Pons (tissue), 1 donor: ENCODE measurements around the gene TPSG1.
"Not testable (repeated sequence)": the region's sequence is repeated elsewhere in the genome, so short reads cannot be mapped to it uniquely, and the experiment has no call there.

ENCODE experiments used
- DNase-seq: peaks from one replicate; pipeline ENCODE4 v3.0.0-alpha.2; 2016; ENCODE audit warnings: low spot score

The TPSG1 gene

DNA sequence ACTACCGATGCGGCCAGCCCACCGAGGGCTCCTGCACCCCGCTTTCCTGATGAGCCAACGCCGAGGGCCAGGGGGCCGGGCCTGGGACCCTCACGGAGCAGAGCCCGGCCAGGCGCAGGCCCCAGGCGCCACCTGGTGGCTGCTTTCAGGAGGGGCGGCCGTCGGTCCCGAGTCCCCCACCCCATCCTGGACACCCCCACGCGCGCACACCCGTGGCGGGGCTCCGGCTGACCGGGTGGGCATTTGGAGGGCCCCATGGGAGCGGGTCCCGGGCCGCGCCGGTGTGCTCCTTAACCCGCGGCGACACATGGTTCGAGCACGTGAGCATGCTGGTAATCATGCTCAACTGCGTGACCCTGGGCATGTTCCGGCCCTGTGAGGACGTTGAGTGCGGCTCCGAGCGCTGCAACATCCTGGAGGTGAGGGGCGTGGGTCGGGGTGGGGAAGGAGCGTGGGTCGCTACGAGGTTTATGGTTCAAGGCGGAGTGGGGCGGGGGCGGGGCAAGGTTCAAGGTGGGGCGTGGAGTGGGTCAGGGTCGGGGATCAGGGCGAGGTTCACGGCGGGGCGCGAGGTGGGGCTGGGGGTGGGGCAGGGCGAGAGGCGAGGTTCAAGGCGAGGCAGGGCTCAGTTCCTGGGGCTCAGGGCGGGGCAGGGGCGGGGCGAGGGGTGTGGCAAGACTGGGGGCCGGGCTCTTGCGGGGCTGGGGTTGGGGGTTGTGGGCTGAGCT is 30.2 kb downstream of the TPSG1 start:
- DNase-seq: no peak

DNA sequence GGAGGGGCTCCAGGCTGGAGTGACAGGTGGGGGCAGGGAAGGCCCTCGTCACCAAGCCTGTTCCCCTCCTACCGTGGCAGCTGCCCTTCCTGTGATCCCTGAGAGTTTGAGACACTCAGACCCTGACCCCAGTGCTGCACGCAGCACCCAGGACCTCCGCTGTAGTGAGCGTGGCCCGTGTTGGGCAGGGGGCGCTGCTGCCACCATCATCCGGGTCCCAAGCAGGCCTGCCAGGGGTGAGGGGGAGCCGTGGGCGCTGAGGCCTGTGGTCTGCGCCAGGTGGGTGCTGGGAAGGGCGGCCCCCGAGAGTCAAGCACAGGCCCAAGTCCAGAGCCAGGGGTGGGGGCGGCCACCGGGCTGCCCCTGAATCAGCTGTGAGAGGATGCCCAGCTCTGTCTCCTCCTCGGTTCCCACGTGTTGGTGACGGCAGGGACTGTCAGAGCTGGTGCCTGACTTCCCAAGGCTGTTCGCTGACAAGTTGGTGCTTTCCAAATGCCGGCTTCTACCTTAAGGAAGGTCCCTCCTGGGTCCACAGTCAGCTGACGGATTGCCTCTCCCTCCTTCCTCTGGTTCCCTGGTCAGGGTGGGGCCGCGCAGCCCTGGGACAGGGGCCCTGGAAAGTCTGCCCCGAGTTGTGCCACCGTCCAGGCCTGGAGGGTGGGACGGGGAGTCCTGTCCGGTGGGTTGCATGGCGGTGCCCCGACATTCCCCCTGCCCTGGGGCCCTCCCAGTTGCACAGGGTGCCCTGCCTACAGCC is 31.1 kb downstream of the TPSG1 start:
- no peak for DNase-seq

DNA sequence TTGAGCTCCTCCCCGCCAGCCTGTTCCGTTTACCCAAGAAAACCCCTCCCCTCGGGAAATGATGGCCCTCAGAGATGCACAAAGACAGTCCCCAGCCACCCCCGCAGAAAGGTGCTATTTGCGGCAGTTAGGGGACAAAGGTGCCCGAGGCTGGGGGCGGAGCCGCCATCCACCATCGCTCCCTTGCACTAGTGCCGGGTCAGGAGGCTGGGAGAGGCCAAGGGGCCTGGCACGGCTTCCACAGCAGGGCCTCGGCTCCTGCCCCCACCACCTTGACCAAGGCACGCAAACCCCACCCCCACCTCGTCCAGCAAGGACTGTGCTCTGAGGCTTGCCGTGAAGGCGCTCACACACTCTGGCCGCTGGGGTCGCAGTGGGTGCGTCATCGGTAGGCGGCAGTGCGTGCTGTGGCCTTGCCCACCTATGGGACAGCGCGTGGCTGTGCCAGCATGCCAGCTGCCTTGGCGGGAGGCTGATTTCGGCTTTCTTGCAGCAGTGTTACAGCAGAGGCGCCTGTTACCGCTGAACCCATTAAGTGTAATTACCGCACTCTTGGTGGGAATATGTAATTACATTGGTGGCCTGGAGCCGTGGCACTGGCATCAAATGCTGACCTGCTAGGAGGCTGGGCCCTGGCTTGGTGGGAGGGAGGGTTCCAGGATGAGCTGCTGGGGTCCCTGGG is 31.8 kb downstream of the TPSG1 start:
- no peak for DNase-seq

DNA sequence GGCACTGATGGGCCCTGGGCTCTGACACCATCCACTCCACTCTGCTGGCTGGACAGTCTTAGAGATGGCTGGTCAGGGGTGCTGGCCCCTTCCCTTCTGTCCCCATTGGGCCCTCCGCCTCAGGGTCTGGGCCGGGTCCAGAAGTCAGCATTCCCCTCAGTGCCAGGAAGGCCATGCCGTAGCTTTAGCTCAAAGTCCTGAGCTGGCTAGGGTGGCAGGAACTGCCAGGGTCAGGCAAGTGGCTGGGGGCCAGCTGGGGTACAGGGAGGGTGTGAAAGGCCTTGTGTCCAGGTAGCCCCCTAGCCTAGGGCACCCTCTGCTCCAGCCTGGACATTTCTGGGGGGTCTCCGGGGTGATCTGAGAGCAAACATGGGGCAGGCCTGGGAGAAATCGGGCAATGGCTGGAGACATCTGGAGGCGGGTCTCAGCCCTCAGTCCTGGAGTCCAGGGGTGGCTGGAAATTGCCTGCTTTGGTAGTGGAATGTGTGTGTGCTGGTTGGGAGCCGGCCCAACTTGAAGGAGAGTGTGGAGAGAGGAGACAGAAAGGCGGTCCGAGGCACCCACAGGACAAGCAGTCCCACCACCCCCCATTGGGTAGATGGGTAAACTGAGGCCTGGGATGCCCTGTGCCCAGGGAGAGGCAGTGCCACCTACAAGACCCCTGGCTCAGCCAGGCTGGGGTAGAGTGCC is 32.5 kb downstream of the TPSG1 start:
- DNase-seq: no peak

DNA sequence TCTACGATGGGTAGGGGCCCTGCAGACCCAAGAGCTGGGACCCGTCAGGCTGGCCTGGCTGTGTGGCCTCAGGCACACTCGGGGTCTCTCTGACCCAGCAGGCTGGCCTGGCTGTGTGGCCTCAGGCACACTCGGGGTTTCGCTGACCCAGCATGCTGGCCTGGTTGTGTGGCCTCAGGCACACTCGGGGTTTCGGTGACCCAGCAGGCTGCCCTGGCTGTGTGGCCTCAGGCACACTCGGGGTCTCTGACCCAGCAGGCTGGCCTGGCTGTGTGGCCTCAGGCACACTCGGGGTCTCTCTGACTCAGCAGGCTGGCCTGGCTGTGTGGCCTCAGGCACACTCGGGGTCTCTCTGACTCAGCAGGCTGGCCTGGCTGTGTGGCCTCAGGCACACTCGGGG is 34.3 kb downstream of the TPSG1 start:
- DNase-seq: not testable (repeated sequence)

DNA sequence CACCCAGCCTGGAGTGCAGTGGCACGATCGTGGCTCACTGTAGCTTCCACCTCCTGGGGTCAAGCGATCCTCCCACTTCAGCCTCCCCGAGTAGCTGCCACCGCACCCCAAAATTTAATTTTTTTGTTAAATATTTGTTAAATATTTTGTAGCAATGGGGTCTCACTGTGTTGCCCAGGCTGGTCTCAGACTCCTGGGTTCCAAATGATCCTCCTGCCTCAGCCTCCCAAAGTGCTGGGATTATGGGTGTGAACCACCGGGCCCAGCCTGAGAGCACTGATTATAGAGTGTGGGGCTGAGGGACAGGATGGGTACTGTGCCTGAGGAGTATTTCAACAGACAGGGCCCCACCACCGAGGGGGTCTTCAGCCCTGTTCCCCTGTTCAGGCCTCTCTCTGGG is 35.6 kb downstream of the TPSG1 start:
- DNase-seq: no peak

DNA sequence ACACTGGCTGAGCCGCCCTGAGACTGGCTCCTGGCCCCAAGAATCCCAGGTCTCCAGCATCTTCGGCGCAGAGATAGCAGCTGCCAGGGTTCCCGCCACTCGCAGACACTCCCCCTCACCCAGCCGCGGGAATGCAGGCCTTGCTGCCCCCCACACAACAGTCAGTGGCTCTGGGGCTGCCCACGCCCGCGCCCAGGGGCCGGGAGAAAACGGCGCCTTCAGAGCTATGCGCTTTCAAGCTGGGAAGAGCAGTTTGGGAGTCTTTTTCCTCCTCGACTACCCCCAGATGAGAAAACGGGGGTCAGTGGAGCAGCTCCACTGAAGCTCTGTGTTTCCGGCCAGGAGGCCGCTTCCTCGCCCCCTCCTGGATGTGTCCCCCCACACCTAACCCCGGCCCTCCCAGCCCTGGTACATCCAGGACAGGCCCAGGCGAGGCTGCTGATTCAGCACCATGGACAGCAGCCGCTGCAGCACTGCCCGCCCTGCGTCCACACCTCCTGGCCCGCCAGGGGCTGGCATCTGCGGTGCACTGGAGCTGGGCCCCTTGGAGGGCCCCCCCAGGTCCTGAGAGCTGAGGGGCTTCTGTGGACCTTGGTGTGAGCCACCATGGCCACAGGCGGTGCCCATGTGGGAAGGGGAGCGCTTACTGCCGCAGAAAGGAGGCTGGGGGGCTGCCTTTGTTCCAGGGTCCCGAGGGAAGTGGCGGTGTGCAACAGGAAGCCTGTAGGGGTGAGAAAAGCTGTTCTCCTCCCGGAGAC is 36.5 kb downstream of the TPSG1 start:
- DNase-seq: no peak

DNA sequence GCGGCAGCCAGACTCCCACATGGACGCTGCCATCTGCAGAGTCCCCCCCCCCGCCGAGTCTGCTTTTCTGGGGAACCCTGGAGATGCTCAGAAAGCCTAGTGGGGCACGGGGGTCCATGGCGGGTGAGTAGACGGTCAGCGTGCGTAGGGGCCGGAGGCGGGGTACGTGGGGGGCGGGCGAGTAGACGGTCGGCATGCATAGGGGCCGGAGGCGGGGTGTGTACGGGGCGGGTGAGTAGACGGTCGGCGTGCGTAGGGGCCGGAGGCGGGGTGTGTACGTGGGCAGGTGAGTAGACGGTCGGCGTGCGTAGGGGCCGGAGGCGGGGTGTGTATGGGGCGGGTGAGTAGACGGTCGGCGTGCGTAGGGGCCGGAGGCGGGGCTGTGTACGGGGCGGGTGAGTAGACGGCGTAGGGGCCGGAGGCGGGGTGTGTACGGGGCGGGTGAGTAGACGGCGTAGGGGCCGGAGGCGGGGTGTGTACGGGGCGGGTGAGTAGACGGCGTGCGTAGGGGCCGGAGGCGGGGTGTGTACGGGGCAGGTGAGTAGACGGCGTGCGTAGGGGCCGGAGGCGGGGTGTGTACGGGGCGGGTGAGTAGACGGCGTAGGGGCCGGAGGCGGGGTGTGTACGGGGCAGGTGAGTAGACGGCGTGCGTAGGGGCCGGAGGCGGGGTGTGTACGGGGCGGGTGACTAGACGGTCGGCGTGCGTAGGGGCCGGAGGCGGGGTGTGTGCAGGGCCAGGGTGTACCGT is 39.4 kb downstream of the TPSG1 start:
- not testable (repeated sequence) for DNase-seq

DNA sequence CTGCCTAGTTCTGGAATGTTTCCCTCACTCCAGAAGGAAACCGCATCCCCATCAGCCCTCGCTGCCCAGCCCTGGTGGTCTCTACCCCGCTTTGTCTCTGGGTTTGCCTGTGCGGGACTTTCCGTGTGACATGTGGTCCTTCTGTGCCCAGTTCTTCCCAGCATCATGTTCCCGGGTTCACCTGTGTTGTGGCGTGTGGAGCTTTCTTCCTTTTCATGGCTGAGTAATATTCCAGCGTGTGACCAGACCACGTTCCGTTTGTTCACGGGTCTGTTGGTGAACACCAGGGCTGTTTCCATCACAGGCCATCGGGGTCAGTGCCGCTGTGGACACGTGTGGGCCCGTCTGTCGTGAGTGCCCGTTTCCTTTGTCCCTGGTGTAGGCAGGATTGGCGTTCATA is 40.1 kb downstream of the TPSG1 start:
- no peak for DNase-seq

DNA sequence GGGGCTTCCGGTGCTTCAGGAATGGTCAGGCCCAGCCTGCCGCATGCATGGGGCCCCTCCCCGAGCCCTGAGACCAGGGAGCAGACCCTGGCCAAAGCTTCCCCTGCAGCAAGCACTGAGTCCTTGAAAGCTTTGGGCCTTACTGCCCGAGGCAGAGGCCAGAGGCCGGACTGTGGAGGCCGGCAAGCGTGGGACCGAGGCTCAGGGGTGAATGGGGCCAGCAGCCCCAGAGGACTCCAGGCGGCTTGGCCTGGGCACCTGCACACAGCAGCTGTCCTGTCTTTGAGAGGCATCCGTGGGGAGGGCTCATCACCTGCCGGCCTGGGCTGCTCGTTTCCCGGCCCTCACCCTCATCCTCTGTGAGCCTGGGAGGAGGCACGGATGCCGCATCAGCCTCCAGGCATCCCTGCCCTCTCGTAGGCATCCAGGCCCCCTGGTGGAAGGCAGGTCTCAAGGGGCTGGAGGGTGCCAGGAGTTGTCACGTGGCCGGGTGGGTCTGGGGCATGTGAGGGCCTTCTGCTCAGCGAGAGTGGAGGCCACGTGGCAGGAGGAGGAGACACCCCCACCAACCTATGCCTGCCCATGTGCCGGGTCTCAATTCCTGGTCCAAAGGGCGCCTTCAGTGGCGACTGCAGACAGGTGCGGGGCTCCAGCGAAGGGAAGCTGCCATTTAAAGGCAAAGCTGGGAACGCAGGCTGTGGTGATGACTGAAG is 40.8 kb downstream of the TPSG1 start:
- DNase-seq: no peak

DNA sequence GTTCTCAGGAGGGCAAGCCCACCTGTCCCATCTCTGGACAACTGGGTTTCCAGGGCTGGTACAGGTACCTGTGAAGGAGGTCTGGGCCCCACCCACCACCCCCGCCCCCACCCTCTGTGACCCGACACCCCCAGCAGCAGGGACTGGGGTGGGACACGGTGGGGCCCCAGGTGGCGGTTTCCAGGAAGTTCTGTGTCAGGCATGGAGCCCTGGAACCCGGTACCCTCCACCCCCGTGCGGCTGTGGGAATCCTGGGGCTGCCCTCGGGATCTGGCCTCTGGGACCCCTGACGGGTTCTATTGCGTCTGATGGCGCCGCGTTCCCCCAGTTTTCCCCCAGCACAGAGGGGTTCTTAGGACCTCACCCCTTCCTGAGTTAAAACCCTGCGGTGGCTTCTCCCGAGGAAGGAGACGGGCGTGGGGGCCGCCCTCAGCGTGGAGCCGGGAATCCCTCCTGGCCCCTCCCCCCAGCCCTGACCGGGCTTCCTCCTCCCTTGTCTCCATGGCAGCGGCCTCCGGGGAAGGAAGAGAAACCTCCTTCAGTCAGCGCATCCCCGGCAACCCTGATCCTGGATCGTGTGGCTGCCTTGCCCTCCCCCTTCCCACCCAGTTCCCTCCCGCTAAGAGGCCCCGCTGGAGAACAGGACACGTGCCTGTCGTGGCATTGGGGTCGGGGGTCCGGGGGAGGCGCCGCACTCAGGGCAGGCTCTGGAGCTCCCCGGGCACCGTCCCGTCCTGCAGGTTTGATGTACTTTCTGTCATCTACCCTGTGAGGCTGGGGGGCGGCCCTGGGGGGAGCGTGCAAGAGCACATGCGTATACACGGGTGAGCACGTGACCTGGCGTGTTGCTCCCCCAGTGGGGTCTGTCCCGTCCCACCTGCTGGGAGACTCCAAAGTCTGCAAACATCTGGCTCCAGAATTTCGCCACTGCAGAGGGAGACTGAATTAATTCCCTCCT is 41.8 kb downstream of the TPSG1 start:
- DNase-seq: no peak

DNA sequence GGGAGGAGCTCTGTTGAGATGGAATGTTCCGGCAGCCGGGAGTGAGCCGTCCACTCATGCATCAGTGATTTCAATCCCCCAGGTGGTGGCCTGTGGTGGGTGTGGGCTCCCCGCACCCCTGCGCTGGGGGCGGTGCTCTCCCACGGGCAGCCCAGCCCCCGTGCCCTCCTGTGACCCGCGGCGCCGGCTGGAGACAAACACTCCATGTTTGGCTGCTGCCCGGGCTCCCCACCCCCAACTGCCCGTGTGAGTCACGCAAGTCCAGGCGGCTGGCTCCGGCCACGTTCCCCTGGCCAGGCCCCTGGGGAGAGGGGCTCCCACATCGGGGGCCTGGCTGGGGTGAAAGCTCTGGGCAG is 42.8 kb downstream of the TPSG1 start:
- DNase-seq: no peak

DNA sequence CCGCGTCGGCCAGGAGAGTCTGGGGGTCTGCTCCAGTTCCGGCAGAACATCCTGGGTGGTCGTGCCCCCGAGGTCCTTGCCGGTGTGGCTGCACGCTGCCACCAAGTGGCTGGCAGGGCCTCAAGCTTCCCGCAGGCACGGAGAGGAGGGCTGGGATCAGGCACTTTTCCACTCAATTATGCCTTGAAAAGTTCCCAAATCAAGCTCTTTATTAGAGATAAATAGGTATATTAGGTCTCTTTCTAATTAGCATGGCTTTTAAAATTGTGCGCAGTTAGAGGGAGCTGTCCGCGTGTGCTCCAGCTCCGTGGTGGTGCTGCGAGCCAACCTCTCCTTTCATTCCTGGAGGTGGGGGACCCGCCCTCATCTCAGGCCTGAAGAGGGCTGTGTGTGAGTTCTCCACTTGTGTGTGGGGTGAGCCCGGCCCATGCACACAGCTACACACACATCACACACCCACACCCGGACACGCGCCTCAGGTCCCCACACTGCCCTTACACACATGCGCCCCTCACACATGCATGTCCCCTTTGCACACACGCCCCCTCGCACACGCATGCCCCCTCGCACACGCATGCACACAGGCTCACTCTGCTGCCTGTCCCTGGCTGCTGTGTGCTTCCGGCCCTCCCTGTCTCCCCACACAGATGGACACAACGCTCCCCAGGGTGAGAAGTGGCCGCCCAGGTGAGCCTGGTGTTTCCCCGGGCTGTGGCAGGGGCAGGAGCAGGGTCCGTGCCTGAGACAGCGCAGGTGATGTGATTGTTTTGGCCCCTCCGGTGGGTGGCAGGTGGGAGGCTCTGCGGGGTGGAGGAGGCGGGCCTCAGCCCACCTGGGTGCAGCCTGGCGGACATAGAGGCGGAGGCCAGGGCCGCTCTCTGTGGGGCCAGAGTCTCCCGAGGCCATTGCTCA is 43.4 kb downstream of the TPSG1 start:
- DNase-seq: no peak

DNA sequence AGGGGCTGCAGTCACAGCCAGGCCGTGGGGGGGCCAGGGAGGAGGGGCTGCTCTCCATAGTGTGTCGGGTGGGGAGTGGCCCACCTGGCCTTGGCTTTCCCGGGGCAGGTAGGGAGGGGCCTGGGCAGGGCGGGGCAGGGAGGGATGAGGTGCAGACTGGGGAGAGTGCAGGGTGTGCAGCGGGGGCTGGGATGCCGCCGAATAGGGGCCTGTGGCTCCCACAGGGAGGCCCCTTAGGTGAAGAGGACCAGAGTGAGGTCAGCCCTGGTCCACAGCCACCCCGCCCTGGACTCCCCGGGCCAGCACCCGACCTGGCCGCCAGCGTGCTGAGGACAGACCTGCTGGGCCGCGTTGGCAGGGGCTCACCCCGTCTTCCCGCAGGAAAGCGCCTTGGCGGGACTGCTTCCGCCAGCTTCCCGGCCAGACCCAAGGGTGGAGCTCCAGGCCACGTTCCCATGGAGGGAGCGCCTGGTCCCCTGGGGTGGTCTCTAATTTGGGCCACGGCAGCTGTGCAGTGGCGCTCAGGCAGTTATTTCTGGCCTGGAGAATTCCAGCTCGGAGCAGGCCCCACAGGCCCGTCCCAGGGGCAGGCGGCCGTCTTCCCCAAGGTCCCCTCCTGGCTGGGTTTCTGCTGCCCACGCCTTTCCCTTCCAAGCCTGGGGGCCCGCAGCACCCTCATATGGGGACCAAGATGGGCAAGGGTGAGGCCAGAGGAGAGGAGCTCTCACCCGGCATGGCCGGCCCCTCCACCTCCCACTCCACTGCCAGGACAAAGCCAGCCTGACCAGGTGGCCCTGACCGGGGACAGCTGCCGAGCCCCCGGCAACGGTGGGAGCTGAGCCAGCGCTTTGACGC is 44.3 kb downstream of the TPSG1 start:
- DNase-seq: no peak

DNA sequence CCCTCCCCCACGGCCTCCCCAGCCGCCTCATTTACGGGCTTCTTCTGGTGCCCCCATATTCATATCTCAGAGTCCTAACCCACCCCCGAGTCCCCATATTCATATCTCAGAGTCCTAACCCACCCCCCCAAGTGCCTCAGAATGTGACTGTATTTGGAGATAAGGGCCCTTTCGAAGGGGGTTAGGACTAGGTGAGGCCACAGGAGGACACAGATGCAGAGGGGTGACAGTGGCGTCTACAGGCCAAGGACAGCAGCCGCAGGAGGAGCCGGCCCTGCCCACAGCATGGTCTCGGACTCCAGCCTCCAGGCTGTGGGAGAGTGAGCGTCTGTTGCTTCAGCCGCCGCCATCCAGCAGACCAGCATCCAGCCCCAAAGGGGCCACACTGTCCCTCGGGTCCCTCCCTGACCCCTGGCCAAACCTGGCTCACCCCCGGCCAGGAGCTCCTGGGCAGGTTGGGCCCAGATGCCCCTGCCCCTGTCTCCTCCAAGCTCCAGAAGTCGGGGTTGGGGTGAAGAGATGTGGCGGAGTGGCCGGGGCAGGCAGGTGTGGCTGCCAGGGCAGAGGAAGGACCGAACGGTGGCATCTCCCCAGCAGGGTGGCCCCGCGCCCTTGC is 46.7 kb downstream of the TPSG1 start:
- DNase-seq: no peak

DNA sequence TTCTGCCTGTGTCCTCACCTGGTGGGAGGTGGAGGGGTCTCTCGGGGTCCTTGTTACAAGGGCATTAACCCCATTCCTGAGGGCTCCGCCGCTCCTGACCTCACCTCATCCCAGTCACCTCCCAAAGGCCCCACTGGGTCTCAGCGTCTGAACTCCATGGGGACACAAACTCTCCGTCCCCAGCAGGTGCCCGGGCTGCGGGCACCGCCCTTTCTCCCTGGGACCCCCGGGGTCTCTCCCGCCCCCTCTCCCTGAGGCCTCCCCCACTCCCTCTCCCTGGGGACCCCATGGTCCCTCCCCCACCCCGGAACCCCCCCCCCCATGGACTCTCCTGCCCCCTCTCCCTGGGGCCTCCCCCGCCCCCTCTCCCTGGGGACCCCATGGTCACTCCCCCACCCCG is 47.3 kb downstream of the TPSG1 start:
- DNase-seq: no peak

DNA sequence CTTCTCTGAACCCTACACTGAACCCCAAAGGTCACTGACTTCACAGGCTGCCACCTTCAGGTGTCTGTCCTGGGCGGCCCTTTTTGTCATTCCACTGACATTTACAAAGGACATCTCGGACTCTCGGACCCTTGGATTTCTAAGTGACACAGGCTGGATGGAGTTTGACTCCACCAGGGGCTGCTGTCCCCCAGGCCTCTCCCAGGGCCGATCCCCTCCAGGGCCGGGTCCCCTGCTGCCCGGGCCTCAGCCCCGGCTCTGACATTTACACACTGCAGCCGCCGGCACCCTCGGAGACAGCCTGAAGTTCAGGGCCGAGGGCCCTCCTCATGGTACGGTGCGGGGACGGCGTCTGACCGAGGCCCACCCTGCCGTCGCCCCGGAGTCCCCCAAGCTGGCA is 48.0 kb downstream of the TPSG1 start:
- DNase-seq: no peak
